Activated CD4-positive, alpha-beta T cell treated with anti-CD3 and anti-CD28 coated beads, Interleukin-10, Interleukin-2, amounts not matched to agents 100 ng/mL and 50 ng/mL, durations not matched to agents 16 hours and 8 hours (primary cell): ENCODE data around the gene USP37.

Source experiments
- DNase-seq: peaks from one replicate; pipeline ENCODE4 v3.0.0-alpha.2; 2020

USP37 gene

GRCh38 chr2:218400930-218401881 lies 166.9 kb downstream of the USP37 start:
- no peak for DNase-seq
